Mammary epithelial cell (primary cell): ENCODE data around the gene UBE2L3.

Experiments
- CTCF ChIP-seq, 2 donors: IDR thresholded peaks in 1 of 2; conservative IDR thresholded peaks in 1 of 2; 2 replicates each; pipeline ENCODE4 v1.5.1; 2011 to 2012; ENCODE audit warnings: inconsistent platforms in 2 of 2, low read length in 2 of 2, mild to moderate bottlenecking in 2 of 2, control low read depth in 1 of 2, low read depth in 1 of 2; ENCODE audit not compliant: insufficient read depth in 1 of 2; ENCODE audit errors: extremely low read depth in 1 of 2
- EZH2 ChIP-seq: IDR thresholded peaks from 2 replicates; pipeline ENCODE4 v1.6.1; 2012; ENCODE audit warnings: low read length, inconsistent platforms, borderline replicate concordance

DNA sequence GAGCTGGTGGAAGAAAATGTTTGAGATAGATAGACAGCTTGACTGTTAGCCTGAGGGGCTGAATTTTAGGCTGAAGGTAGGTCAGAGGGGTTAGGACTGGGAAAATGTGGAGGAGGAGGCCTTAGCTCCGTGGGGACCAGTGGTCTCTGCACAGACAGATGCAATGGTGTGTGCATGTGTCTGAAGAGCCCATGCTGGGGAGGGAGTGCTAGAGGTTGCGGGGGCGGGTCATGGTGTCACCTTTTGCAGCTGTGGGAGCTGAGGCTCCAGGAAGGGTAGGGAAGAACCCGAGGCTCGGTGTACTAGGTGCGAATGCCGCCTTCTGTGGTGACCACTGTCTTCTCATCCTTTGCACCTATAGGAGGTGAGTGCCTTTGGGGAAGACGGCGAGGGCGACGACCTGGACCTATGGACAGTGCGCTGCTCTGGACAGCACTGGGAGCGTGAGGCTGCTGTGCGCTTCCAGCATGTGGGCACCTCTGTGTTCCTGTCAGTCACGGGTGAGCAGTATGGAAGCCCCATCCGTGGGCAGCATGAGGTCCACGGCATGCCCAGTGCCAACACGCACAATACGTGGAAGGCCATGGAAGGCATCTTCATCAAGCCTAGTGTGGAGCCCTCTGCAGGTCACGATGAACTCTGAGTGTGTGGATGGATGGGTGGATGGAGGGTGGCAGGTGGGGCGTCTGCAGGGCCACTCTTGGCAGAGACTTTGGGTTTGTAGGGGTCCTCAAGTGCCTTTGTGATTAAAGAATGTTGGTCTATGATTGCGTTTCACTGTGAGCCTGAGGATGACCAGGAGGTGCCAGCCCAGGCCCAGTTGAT is 76.2 kb downstream of the UBE2L3 start:
- TF ChIP-seq EZH2 (no peak), CTCF (conservative IDR thresholded peaks at IDR 0.05 in 1 of 2, IDR thresholded peaks at IDR 0.05 in 1 of 2; ENCODE audit: extremely low read depth in 1 of 2, insufficient read depth in 1 of 2, low read depth in 1 of 2, low read length in 2 of 2) (peak in 1 of 2 donors; percentile 27)
